Suprapubic skin (tissue), 4 donors: ENCODE measurements around the gene NBPF1.
"Not testable (repeated sequence)": the region's sequence is repeated elsewhere in the genome, so short reads cannot be mapped to it uniquely, and the experiment has no call there.

Source experiments
- POLR2A ChIP-seq, 2 donors: fragments of 450-650 bp; IDR thresholded peaks; one replicate each; pipeline ENCODE4 v1.6.1; 2017; ENCODE audit warnings: antibody characterized with exemption in 2 of 2, mild to moderate bottlenecking in 2 of 2, moderate library complexity in 2 of 2
- POLR2AphosphoS5 ChIP-seq, 3 donors: sonication (generic); formaldehyde crosslinking; IDR thresholded peaks; one replicate each; pipeline ENCODE4 v1.6.1; 2017; ENCODE audit warnings: antibody characterized with exemption in 3 of 3
- TF ChIP-seq, protein P1 (sequence below), 2 donors: fragments of 200-600 bp in 1 of 2; fragments of 450-650 bp in 1 of 2; sonication (generic) in 1 of 2; IDR thresholded peaks; one replicate each; pipeline ENCODE4 v1.5.1; 2016 to 2019; ENCODE audit warnings: antibody characterized with exemption in 2 of 2, mild to moderate bottlenecking in 1 of 2, moderate library complexity in 1 of 2

DNA sequence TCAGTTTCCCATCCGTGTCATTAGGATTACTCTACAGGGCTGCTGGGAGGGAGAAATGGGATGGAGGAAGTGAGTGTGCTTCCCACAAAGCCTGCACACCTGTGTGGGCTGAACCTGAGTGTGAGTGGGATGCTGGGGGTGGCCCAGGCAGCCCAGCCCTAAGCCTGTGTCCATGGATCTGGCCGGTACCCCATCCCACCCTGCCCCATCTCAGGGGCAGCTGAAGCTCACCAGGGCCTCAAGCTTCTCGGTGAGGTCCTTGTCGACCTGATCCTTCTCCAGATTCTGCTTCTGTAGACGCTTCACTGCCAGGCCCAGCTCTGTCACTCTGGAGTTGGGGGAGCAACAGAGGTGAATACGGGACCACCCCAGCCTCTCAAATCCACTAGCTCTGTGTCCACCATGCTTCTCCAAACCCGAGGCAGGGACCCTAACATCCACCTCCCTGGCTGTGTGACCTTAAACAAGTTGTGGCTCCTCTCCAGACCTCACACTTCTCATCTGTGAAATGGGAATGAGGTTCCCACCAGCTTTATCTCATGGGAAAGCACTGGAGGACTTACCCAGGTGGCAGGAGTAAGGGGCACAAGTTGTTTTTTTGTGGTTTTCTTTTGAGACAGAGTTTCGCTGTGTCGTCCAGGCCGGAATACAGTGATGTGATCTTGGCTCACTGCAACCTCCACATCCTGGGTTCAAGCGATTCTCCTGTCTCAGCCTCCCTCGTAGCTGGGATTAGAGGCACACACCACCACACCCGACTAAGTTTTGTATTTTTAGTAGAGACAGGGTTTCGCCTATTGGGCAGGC is 18.9 kb upstream of the NBPF1 start:
- TF ChIP-seq POLR2AphosphoS5, POLR2A (IDR thresholded peaks at IDR 0.05): not testable (repeated sequence)
- TF ChIP-seq, protein P1, sequence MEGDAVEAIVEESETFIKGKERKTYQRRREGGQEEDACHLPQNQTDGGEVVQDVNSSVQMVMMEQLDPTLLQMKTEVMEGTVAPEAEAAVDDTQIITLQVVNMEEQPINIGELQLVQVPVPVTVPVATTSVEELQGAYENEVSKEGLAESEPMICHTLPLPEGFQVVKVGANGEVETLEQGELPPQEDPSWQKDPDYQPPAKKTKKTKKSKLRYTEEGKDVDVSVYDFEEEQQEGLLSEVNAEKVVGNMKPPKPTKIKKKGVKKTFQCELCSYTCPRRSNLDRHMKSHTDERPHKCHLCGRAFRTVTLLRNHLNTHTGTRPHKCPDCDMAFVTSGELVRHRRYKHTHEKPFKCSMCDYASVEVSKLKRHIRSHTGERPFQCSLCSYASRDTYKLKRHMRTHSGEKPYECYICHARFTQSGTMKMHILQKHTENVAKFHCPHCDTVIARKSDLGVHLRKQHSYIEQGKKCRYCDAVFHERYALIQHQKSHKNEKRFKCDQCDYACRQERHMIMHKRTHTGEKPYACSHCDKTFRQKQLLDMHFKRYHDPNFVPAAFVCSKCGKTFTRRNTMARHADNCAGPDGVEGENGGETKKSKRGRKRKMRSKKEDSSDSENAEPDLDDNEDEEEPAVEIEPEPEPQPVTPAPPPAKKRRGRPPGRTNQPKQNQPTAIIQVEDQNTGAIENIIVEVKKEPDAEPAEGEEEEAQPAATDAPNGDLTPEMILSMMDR (IDR thresholded peaks at IDR 0.05), result not testable (repeated sequence)
